IMR-90 (cell line): ENCODE results near the gene GPR21. TPM values are rescaled to one million over a fixed set of nuclear protein-coding genes. Genes with fewer than 3 reads are reported as not detected.

Experiments used
- ATAC-seq: fragments of 200-7000 bp; cut with Tn5 transposase; 2 replicates; pipeline ENCODE4 v1.9.1; 2020; ENCODE audit warnings: low read depth, mild to moderate bottlenecking, moderate library complexity
- BruUV-seq: library from RNA; stranded (reverse); fragments of 400-500 nt; replicated peaks from 2 replicates; lab custom pipeline; 2021; lab: Mats Ljungman, UMichigan
- CTCF ChIA-PET: fragments of 300-600 bp; formaldehyde crosslinking; extraction: SDS; loops from one replicate; lab custom pipeline; 2021; ENCODE audit warnings: antibody characterized with exemption; lab: Yijun Ruan, JAX
- POLR2A ChIA-PET: fragments of 300-600 bp; sonication (Branson Sonifier 250); formaldehyde crosslinking; loops from one replicate; lab custom pipeline; 2022; ENCODE audit warnings: antibody characterized with exemption; ENCODE audit not compliant: unreplicated experiment; lab: Charles Lee
- DNase-seq: peaks from one replicate; pipeline ENCODE4 v3.0.0; 2013
- H2AFZ ChIP-seq: replicated peaks from 2 replicates; pipeline ENCODE3; 2013; ENCODE audit warnings: low read length, mild to moderate bottlenecking; ENCODE audit not compliant: poor library complexity
- H2AK5ac ChIP-seq: 2 replicates; pipeline ENCODE4 v1.6.1; 2013; ENCODE audit warnings: low read depth, low read length, inconsistent platforms
- H2AK9ac ChIP-seq: replicated peaks from 2 replicates; pipeline ENCODE3; 2013; ENCODE audit warnings: mild to moderate bottlenecking, low read depth, low read length, moderate library complexity; ENCODE audit not compliant: poor library complexity
- H2BK120ac ChIP-seq: 2 replicates; pipeline ENCODE4 v1.6.1; 2013; ENCODE audit warnings: low read depth, low read length, inconsistent platforms
- H2BK15ac ChIP-seq: 3 replicates; pipeline ENCODE4 v1.6.1; 2013; ENCODE audit warnings: low read depth, low read length, inconsistent platforms
- H2BK20ac ChIP-seq: 2 replicates; pipeline ENCODE4 v1.6.1; 2013; ENCODE audit warnings: low read depth, mild to moderate bottlenecking, inconsistent platforms, low read length, moderate library complexity
- H2BK5ac ChIP-seq: 2 replicates; pipeline ENCODE4 v1.6.1; 2013; ENCODE audit warnings: mild to moderate bottlenecking, low read depth, low read length, inconsistent platforms; ENCODE audit not compliant: poor library complexity, severe bottlenecking
- H3K14ac ChIP-seq: replicated peaks from 2 replicates; pipeline ENCODE4 v1.6.1; 2013; ENCODE audit warnings: low read depth, low read length, inconsistent platforms
- H3K18ac ChIP-seq: 2 replicates; pipeline ENCODE4 v1.6.1; 2013; ENCODE audit warnings: low read depth, low read length, control low read depth
- H3K23ac ChIP-seq: 2 replicates; pipeline ENCODE4 v1.6.1; 2013; ENCODE audit warnings: low read depth, low read length, inconsistent platforms
- H3K27ac ChIP-seq: 2 replicates; pipeline ENCODE4 v1.5.1; 2013; ENCODE audit warnings: mild to moderate bottlenecking, control low read depth, low read length; ENCODE audit not compliant: insufficient read depth
- H3K27me3 ChIP-seq: 2 replicates; pipeline ENCODE4 v1.6.1; 2013; ENCODE audit warnings: low read length; ENCODE audit not compliant: control insufficient read depth, insufficient read depth
- H3K36me3 ChIP-seq: 2 replicates; pipeline ENCODE4 v1.6.1; 2013; ENCODE audit warnings: low read length, mixed read lengths; ENCODE audit not compliant: control insufficient read depth, insufficient read depth
- H3K4ac ChIP-seq: 2 replicates; pipeline ENCODE4 v1.6.1; 2013; ENCODE audit warnings: low read depth, low read length, inconsistent platforms
- H3K4me1 ChIP-seq: 2 replicates; pipeline ENCODE4 v1.6.1; 2013; ENCODE audit warnings: low read length, mixed read lengths; ENCODE audit not compliant: control insufficient read depth, insufficient read depth
- H3K4me2 ChIP-seq: 2 replicates; pipeline ENCODE4 v1.6.1; 2013; ENCODE audit warnings: low read depth, mild to moderate bottlenecking, control low read depth, low read length, moderate library complexity
- H3K4me3 ChIP-seq: 2 replicates; pipeline ENCODE4 v1.5.1; 2013; ENCODE audit warnings: low read depth, mild to moderate bottlenecking, control low read depth, low read length, moderate library complexity; ENCODE audit not compliant: insufficient read depth
- H3K56ac ChIP-seq: 2 replicates; pipeline ENCODE4 v1.6.1; 2013; ENCODE audit warnings: low read length, inconsistent platforms; ENCODE audit not compliant: insufficient read depth; ENCODE audit errors: extremely low read depth
- H3K79me1 ChIP-seq, 2 experiments: 2 replicates each; pipeline ENCODE4 v1.6.1; 2013; ENCODE audit warnings: low read length in 2 of 2, inconsistent platforms in 1 of 2, low read depth in 1 of 2
- H3K9ac ChIP-seq: 2 replicates; pipeline ENCODE4 v1.6.1; 2013; ENCODE audit warnings: low read depth, low read length, control low read depth
- H3K9me1 ChIP-seq: 2 replicates; pipeline ENCODE4 v1.6.1; 2013; ENCODE audit warnings: low read length, inconsistent platforms; ENCODE audit not compliant: insufficient read depth
- H3K9me3 ChIP-seq: 2 replicates; pipeline ENCODE4 v1.6.1; 2013; ENCODE audit warnings: low read length; ENCODE audit not compliant: control insufficient read depth, insufficient read depth
- H4K20me1 ChIP-seq: 2 replicates; pipeline ENCODE4 v1.6.1; 2013; ENCODE audit warnings: low read length, inconsistent platforms; ENCODE audit not compliant: insufficient read depth
- H4K5ac ChIP-seq: 2 replicates; pipeline ENCODE4 v1.6.1; 2013; ENCODE audit warnings: mild to moderate bottlenecking, low read depth, low read length, control low read depth
- H4K8ac ChIP-seq, 2 experiments: 2 replicates each; pipeline ENCODE4 v1.6.1; 2013; ENCODE audit warnings: low read depth in 2 of 2, low read length in 2 of 2, control low read depth in 1 of 2, inconsistent platforms in 1 of 2
- H4K91ac ChIP-seq: 2 replicates; pipeline ENCODE4 v1.6.1; 2013; ENCODE audit warnings: low read depth, low read length, inconsistent platforms; ENCODE audit not compliant: insufficient read depth
- FOS ChIP-seq: fragments of 150-350 bp; IDR thresholded peaks from 2 replicates; pipeline ENCODE4 v1.6.1; 2016; ENCODE audit warnings: low read depth, low read length
- MAZ ChIP-seq: IDR thresholded peaks from 2 replicates; pipeline ENCODE4 v1.6.1; 2012; ENCODE audit warnings: low read depth, mild to moderate bottlenecking, low read length, improper control_type of control experiment, moderate library complexity, borderline replicate concordance
- NFE2L2 ChIP-seq: fragments of 150-350 bp; IDR thresholded peaks from 2 replicates; pipeline ENCODE4 v1.6.1; 2016; ENCODE audit warnings: low read depth, mild to moderate bottlenecking, low read length
- RAD21 ChIP-seq: IDR thresholded peaks from 2 replicates; pipeline ENCODE4 v1.6.1; 2012; ENCODE audit warnings: low read length, improper control_type of control experiment
- RCOR1 ChIP-seq: IDR thresholded peaks from 2 replicates; pipeline ENCODE4 v1.6.1; 2012; ENCODE audit warnings: mild to moderate bottlenecking, low read length, improper control_type of control experiment; ENCODE audit not compliant: insufficient replicate concordance
- RFX5 ChIP-seq: IDR thresholded peaks from 2 replicates; pipeline ENCODE4 v1.8.0; 2012; ENCODE audit warnings: low read depth, mild to moderate bottlenecking, low read length, moderate library complexity
- WGBS, 2 experiments: methylation state at CpG; one replicate each; pipeline versions ENCODE4 v1.1.5 to v1.1.7; 2013; ENCODE audit warnings: missing lambda C conversion rate in 2 of 2; ENCODE audit not compliant: insufficient read length in 1 of 2; ENCODE audit errors: extremely low coverage in 2 of 2; 5-methylcytosine and 5-hydroxymethylcytosine counted together
- dilution Hi-C: fragments of 300-500 bp; cut with HindIII; formaldehyde crosslinking; loops from one replicate; pipeline ENCODE4 v1.14.3; 2018; ENCODE audit warnings: low sequenced_read_pairs; ENCODE audit not compliant: unreplicated experiment
- in situ Hi-C: fragments of 300-500 bp; cut with MboI; formaldehyde crosslinking; loops from 3 replicates; pipeline ENCODE4 v1.14.3; 2019; ENCODE audit warnings: low sequenced_read_pairs, inconsistent platforms, mixed read lengths
- intact Hi-C: fragments of 100-400 bp; cut with micrococcal nuclease; formaldehyde crosslinking; loops from 2 replicates; pipeline ENCODE4 v1.10.0; 2022
- polyA plus RNA-seq, 3 experiments: library from polyadenylated mRNA; depleted of rRNA; stranded (reverse); fragments of >200 nt; gene quantifications; 2 replicates each; pipeline ENCODE4 v1.2.3, GENCODE V29; 2012; ENCODE audit warnings: low replicate concordance in 1 of 3
- total RNA-seq: library from RNA; depleted of rRNA; stranded (reverse); fragments of >200 nt; gene quantifications from 2 replicates; pipeline ENCODE4 v1.2.3, GENCODE V29; 2012
- TF ChIP-seq, protein P1 (sequence below): fragments of 150-350 bp; IDR thresholded peaks from 2 replicates; pipeline ENCODE4 v1.6.1; 2017; ENCODE audit warnings: mild to moderate bottlenecking, antibody characterized with exemption, low read length, low read depth
- TF ChIP-seq, protein P2 (sequence below): fragments of 150-350 bp; IDR thresholded peaks from 2 replicates; pipeline ENCODE4 v1.6.1; 2016; ENCODE audit warnings: low read depth, mild to moderate bottlenecking, low read length, moderate library complexity, borderline replicate concordance
- TF ChIP-seq, protein P3 (sequence below): conservative IDR thresholded peaks from 2 replicates; pipeline ENCODE4 v1.5.1; 2012; ENCODE audit warnings: mild to moderate bottlenecking, low read depth, low read length, improper control_type of control experiment

The GPR21 gene
- total and polyA plus RNA-seq, 2 of the 4 experiments (the other 2 are of a cell fraction) = 0.90 TPM; not detected in 1

DNA sequence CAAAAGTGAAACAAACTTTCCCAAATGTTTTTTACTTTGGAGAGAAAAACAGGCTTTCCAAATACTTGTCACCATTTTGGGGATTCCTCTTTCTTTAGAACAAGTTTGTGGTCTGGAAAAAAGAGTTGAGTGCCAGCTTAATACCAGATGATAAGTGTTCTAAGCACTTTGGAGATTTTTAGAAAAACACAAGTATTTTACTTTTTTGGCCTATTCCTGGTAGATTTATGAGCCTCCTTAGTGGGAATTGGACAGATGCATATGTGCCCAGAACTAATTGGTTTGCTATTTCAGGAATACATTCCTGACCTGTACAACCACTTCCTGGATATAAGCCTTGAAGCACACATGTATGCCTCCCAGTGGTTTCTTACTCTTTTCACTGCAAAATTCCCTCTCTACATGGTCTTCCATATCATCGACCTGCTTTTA, 40.5 kb downstream of the GPR21 start:
- Histone ChIP-seq H3K23ac (peak overlapping the region; percentile 51), H4K5ac (peak overlapping the region; percentile 73; the same call in 1 of the 2 replicates), H2AK5ac (no peak overlapping the region), H2AK9ac (no peak overlapping the region), H3K4me1 (peaks cover 9% of the 10 kb centered on the region), H3K4me2 (peak overlapping the region; percentile 69; the same call in 1 of the 2 replicates), H3K18ac (peak overlapping the region; percentile 39; the same call in 1 of the 2 replicates), H3K4me3 (no peak overlapping the region), H2BK15ac (peak overlapping the region; percentile 2; the same call in 1 of the 3 replicates), H2BK20ac (no peak overlapping the region; the same call in 1 of the 2 replicates), H3K9ac (no peak overlapping the region), H2AFZ (no peak overlapping the region), H4K8ac (peak overlapping the region in 1 of 2 experiments; percentile 61), H3K9me1 (peaks cover 11% of the 10 kb centered on the region), H4K20me1 (peaks cover 4% of the 10 kb centered on the region; the same call in 1 of the 2 replicates), H3K14ac (peak overlapping the region; percentile 66), H3K4ac (peak overlapping the region; percentile 34; the same call in 1 of the 2 replicates), H2BK120ac (peak overlapping the region; percentile 64), H3K9me3 (no peaks in the 10 kb centered on the region), H3K27me3 (no peaks in the 10 kb centered on the region), H3K79me1 (peaks cover 0 to 18% of the 10 kb centered on the region in 2 experiments; a peak in 2 of 4 replicates), H4K91ac (0 out of 2 replicates have a peak overlapping the region, but pooled peaks have one; percentile 54), H3K36me3 (peaks cover 15% of the 10 kb centered on the region), H2BK5ac (peak overlapping the region; percentile 63), H3K27ac (peak overlapping the region; percentile 37; the same call in 1 of the 2 replicates), H3K56ac (0 out of 2 replicates have a peak overlapping the region, but pooled peaks have one; percentile 2)
- intact Hi-C loops = no loop called here
- WGBS, 2 experiments = no CpG with 5 or more reads among the region's 1 CpG
- DNase-seq = peak; percentile 57
- in situ Hi-C loops = no loop called here
- no TSS peak for BruUV-seq
- ChIA-PET POLR2A (interaction anchor here (0.7 kb wide), 1 partner anchor 55 kb away, joined by 3 read pairs; no protein-coding TSS in a partner anchor), CTCF (no interaction called here)
- TF ChIP-seq FOS (no peak), RAD21 (no peak), MAZ (no peak), RFX5 (no peak), NFE2L2 (no peak), RCOR1 (no peak)
- TF ChIP-seq, protein P1, sequence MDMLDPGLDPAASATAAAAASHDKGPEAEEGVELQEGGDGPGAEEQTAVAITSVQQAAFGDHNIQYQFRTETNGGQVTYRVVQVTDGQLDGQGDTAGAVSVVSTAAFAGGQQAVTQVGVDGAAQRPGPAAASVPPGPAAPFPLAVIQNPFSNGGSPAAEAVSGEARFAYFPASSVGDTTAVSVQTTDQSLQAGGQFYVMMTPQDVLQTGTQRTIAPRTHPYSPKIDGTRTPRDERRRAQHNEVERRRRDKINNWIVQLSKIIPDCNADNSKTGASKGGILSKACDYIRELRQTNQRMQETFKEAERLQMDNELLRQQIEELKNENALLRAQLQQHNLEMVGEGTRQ = no peak
- TF ChIP-seq, protein P2, sequence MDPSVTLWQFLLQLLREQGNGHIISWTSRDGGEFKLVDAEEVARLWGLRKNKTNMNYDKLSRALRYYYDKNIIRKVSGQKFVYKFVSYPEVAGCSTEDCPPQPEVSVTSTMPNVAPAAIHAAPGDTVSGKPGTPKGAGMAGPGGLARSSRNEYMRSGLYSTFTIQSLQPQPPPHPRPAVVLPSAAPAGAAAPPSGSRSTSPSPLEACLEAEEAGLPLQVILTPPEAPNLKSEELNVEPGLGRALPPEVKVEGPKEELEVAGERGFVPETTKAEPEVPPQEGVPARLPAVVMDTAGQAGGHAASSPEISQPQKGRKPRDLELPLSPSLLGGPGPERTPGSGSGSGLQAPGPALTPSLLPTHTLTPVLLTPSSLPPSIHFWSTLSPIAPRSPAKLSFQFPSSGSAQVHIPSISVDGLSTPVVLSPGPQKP = no peak
- TF ChIP-seq, protein P3, sequence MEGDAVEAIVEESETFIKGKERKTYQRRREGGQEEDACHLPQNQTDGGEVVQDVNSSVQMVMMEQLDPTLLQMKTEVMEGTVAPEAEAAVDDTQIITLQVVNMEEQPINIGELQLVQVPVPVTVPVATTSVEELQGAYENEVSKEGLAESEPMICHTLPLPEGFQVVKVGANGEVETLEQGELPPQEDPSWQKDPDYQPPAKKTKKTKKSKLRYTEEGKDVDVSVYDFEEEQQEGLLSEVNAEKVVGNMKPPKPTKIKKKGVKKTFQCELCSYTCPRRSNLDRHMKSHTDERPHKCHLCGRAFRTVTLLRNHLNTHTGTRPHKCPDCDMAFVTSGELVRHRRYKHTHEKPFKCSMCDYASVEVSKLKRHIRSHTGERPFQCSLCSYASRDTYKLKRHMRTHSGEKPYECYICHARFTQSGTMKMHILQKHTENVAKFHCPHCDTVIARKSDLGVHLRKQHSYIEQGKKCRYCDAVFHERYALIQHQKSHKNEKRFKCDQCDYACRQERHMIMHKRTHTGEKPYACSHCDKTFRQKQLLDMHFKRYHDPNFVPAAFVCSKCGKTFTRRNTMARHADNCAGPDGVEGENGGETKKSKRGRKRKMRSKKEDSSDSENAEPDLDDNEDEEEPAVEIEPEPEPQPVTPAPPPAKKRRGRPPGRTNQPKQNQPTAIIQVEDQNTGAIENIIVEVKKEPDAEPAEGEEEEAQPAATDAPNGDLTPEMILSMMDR = no peak
- peak; percentile 30 for ATAC-seq
- dilution Hi-C loops = no loop called here
